Fibroblast of lung (primary cell): ENCODE measurements around the gene SELENOI. TPM values are rescaled to one million over a fixed set of nuclear protein-coding genes. Genes with fewer than 3 reads are reported as not detected.
A peak's percentile ranks its signal among the peaks of the same experiment; 100 is the strongest.
"Not testable (repeated sequence)": the region's sequence is repeated elsewhere in the genome, so short reads cannot be mapped to it uniquely, and the experiment has no call there.

Source experiments
- DNase-seq, 2 donors: peaks; one replicate each; pipeline versions ENCODE4 v3.0.0 to v3.0.0-alpha.2; 2010; ENCODE audit warnings: low read depth in 2 of 2
- H2AFZ ChIP-seq: 2 replicates; pipeline ENCODE4 v1.5.1; 2012; ENCODE audit warnings: low read length, control low read depth, inconsistent platforms
- H3K27ac ChIP-seq: 2 replicates; pipeline ENCODE4 v1.5.1; 2011; ENCODE audit warnings: low read length, control low read depth; ENCODE audit not compliant: insufficient read depth
- H3K27me3 ChIP-seq: 2 replicates; pipeline ENCODE4 v1.5.1; 2011; ENCODE audit warnings: mild to moderate bottlenecking, low read length; ENCODE audit not compliant: control insufficient read depth, insufficient read depth
- H3K36me3 ChIP-seq: 2 replicates; pipeline ENCODE4 v1.5.1; 2011; ENCODE audit warnings: low read length; ENCODE audit not compliant: control insufficient read depth, insufficient read depth
- H3K4me1 ChIP-seq: 2 replicates; pipeline ENCODE4 v1.5.1; 2011; ENCODE audit warnings: low read length; ENCODE audit not compliant: control insufficient read depth, insufficient read depth; ENCODE audit errors: extremely low read depth
- H3K4me2 ChIP-seq: 2 replicates; pipeline ENCODE4 v1.5.1; 2011; ENCODE audit warnings: low read length, control low read depth; ENCODE audit not compliant: insufficient read depth; ENCODE audit errors: extremely low read depth
- H3K4me3 ChIP-seq, 4 experiments: fragments of 200-600 bp in 1 of 4; sonication (generic) in 1 of 4; replicated peaks in 1 of 4; 2 replicates each; pipeline ENCODE4 v1.5.1; 2011 to 2016; ENCODE audit warnings: low read length in 4 of 4, low read depth in 3 of 4, mild to moderate bottlenecking in 3 of 4, control low read depth in 2 of 4, inconsistent platforms in 1 of 4, mixed read lengths in 1 of 4; ENCODE audit not compliant: insufficient read depth in 1 of 4; ENCODE audit errors: control extremely low read depth in 1 of 4
- H3K79me2 ChIP-seq: 2 replicates; pipeline ENCODE4 v1.5.1; 2012; ENCODE audit warnings: mild to moderate bottlenecking, low read length, inconsistent platforms; ENCODE audit not compliant: control insufficient read depth, insufficient read depth
- H3K9ac ChIP-seq: 2 replicates; pipeline ENCODE4 v1.5.1; 2011; ENCODE audit warnings: mild to moderate bottlenecking, low read length, control low read depth; ENCODE audit not compliant: insufficient read depth
- H3K9me3 ChIP-seq: 2 replicates; pipeline ENCODE4 v1.5.1; 2012; ENCODE audit warnings: low read depth, low read length; ENCODE audit not compliant: control insufficient read depth, insufficient read depth
- H4K20me1 ChIP-seq: 2 replicates; pipeline ENCODE4 v1.5.1; 2011; ENCODE audit warnings: low read length; ENCODE audit not compliant: control insufficient read depth, insufficient read depth; ENCODE audit errors: extremely low read depth
- EZH2 ChIP-seq: IDR thresholded peaks from 2 replicates; pipeline ENCODE4 v1.5.1; 2012; ENCODE audit warnings: low read length, control low read depth, mild to moderate bottlenecking; ENCODE audit errors: missing control alignments
- polyA plus RNA-seq, 2 donors: library from polyadenylated mRNA; depleted of rRNA in 1 of 2; stranded (reverse) in 1 of 2; unstranded in 1 of 2; fragments of >200 nt; gene quantifications; 2 replicates each; pipeline ENCODE4 v1.2.1, GENCODE V29; 2011 to 2012; ENCODE audit warnings: missing spikeins in 1 of 2
- total RNA-seq: library from RNA; depleted of rRNA; stranded (reverse); fragments of >200 nt; gene quantifications from 2 replicates; pipeline ENCODE4 v1.2.1, GENCODE V29; 2014
- TF ChIP-seq, protein P1 (sequence below), 2 donors: IDR thresholded peaks in 1 of 2; conservative IDR thresholded peaks in 1 of 2; 1 replicate in 1 of 2; 2 replicates in 1 of 2; pipeline ENCODE4 v1.5.1; 2011 to 2012; ENCODE audit warnings: low read length in 2 of 2, control low read depth in 1 of 2, inconsistent platforms in 1 of 2, low read depth in 1 of 2, mild to moderate bottlenecking in 1 of 2

Gene SELENOI
- total and polyA plus RNA-seq, 2 donors (not counting 1 experiment from before 2014, with no cell fraction given) = 11.9 to 18.8 TPM

DNA sequence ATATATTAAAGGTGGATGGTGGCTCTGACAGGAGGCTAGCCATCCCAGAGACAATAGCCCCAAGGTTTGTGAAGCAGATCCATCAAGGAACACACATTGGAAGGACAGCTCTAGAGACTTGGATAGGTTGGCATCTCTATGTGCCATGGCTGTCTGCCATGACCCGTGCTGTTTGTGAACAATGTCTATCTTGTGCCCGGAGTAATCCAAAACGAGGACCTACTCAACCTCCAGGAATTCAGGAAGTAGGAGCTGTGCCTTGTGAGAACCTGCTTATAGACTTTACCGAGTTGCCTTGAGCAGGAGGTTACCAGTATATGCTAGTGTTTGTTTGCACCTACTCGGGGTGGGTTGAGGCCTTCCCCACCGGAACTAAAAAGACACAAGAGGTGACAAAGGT lies 43.1 kb upstream of the SELENOI start:
- no peaks in the 10 kb centered on the region for H3K9me3 ChIP-seq
- no peak overlapping the region for H3K27ac ChIP-seq
- peaks cover 5% of the 10 kb centered on the region for H3K4me1 ChIP-seq
- TF ChIP-seq EZH2 = no peak
- TF ChIP-seq, protein P1, sequence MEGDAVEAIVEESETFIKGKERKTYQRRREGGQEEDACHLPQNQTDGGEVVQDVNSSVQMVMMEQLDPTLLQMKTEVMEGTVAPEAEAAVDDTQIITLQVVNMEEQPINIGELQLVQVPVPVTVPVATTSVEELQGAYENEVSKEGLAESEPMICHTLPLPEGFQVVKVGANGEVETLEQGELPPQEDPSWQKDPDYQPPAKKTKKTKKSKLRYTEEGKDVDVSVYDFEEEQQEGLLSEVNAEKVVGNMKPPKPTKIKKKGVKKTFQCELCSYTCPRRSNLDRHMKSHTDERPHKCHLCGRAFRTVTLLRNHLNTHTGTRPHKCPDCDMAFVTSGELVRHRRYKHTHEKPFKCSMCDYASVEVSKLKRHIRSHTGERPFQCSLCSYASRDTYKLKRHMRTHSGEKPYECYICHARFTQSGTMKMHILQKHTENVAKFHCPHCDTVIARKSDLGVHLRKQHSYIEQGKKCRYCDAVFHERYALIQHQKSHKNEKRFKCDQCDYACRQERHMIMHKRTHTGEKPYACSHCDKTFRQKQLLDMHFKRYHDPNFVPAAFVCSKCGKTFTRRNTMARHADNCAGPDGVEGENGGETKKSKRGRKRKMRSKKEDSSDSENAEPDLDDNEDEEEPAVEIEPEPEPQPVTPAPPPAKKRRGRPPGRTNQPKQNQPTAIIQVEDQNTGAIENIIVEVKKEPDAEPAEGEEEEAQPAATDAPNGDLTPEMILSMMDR (conservative IDR thresholded peaks at IDR 0.05 in 1 of 2, IDR thresholded peaks at IDR 0.05 in 1 of 2; ENCODE audit: low read depth in 1 of 2, low read length in 2 of 2) = no peak
- H3K4me3 ChIP-seq = no peak overlapping the region
- H3K9ac ChIP-seq = no peak overlapping the region
- no peak overlapping the region for H3K4me2 ChIP-seq
- no peaks in the 10 kb centered on the region for H3K36me3 ChIP-seq
- DNase-seq = peak in 1 of 2 donors; percentile 7
- no peaks in the 10 kb centered on the region for H3K27me3 ChIP-seq
- H2AFZ ChIP-seq = no peak overlapping the region
- no peaks in the 10 kb centered on the region for H3K79me2 ChIP-seq
- H4K20me1 ChIP-seq = no peaks in the 10 kb centered on the region

DNA sequence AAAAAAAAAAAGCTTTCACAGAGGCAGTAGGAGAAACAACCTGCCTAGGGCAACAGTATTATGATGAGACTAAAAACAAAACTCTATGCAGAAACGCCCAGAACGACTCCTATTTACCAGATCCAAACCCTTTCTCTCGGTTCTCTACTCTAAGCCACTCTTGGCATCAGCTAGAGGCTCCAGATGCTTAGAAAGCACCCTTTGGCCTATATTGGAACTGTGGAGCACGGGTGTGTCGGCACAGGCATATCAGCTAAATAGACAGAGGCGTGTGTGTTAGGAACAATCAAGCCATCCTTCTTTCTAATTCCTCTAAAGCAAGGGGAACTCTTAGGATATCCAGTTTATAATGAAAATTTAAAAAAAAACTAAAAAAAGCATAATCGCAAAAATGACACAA lies 40.8 kb upstream of the SELENOI start:
- not testable (repeated sequence) for H3K27ac ChIP-seq, H3K4me2 ChIP-seq, H3K4me1 ChIP-seq, H3K4me3 ChIP-seq, H3K9me3 ChIP-seq, DNase-seq, H4K20me1 ChIP-seq, H3K9ac ChIP-seq, H3K27me3 ChIP-seq, H2AFZ ChIP-seq, H3K36me3 ChIP-seq, H3K79me2 ChIP-seq

DNA sequence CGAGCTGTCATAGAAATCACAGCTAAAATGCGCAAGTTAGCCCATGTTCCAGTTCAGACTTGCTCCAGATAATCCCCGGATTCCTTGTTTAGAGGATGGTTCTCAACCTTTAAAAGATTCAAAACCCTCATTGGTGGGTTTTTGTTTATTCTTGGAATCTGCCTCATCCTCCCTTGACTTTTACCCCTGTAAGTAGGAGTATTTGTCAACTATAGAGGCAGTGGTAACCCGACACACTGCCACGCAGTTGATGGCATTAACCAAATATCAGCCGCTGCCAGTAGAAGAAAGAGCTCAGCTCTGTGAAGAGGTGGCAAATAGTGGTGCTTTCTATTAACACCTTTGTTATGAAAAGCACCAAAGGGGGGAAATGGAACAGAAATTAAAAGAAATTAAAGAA lies 40.4 kb upstream of the SELENOI start:
- H4K20me1 ChIP-seq = no peaks in the 10 kb centered on the region
- H2AFZ ChIP-seq = no peak overlapping the region
- H3K9ac ChIP-seq = no peak overlapping the region
- DNase-seq = no peak
- no peaks in the 10 kb centered on the region for H3K36me3 ChIP-seq
- H3K27me3 ChIP-seq = no peaks in the 10 kb centered on the region
- no peak overlapping the region for H3K4me3 ChIP-seq
- no peak overlapping the region for H3K4me2 ChIP-seq
- peaks cover 1% of the 10 kb centered on the region for H3K4me1 ChIP-seq
- no peak overlapping the region for H3K27ac ChIP-seq
- no peaks in the 10 kb centered on the region for H3K79me2 ChIP-seq
- H3K9me3 ChIP-seq = no peaks in the 10 kb centered on the region
- TF ChIP-seq, protein P1 (conservative IDR thresholded peaks at IDR 0.05 in 1 of 2, IDR thresholded peaks at IDR 0.05 in 1 of 2; ENCODE audit: low read depth in 1 of 2, low read length in 2 of 2) = no peak
- no peak for TF ChIP-seq EZH2
